ENCODE measurements around the gene CAPN15.
"Not testable (repeated sequence)": the region's sequence is repeated elsewhere in the genome, so short reads cannot be mapped to it uniquely, and the experiment has no call there.

Gene CAPN15

GRCh38 chr16:595094-595528 is 67.6 kb downstream of the CAPN15 start:
- no peak for DNase-seq

GRCh38 chr16:595942-596735 is 68.6 kb downstream of the CAPN15 start:
- DNase-seq, result no peak

GRCh38 chr16:596736-597060 is 69.2 kb downstream of the CAPN15 start:
- no peak for DNase-seq

- DNase-seq, result not testable (repeated sequence)
These were observed 70.1 kb downstream of the CAPN15 start for GRCh38 chr16:597655-598054.

GRCh38 chr16:598823-599739 is 71.6 kb downstream of the CAPN15 start:
- no peak for DNase-seq

GRCh38 chr16:600781-601180 is 73.3 kb downstream of the CAPN15 start:
- DNase-seq, result no peak

- DNase-seq, result no peak
These were observed 76.4 kb downstream of the CAPN15 start for GRCh38 chr16:603933-604332.
